Activated T-cell treated with anti-CD3 and anti-CD28 coated beads for 24 hours (primary cell): Measurements from ENCODE around the gene CELSR3.

Source experiments
- DNase-seq: peaks from one replicate; pipeline ENCODE4 v3.0.0-alpha.2; 2020; ENCODE audit warnings: low read depth

Gene CELSR3

GRCh38 chr3:48633743-48634142 is 28.9 kb downstream of the CELSR3 start:
- no peak for DNase-seq

GRCh38 chr3:48633256-48633655 is 29.4 kb downstream of the CELSR3 start:
- DNase-seq, result no peak

GRCh38 chr3:48631516-48632448 is 30.9 kb downstream of the CELSR3 start:
- no peak for DNase-seq

GRCh38 chr3:48630833-48631232 is 31.9 kb downstream of the CELSR3 start:
- no peak for DNase-seq

- no peak for DNase-seq
Measured at GRCh38 chr3:48630407-48630806, 32.3 kb downstream of the CELSR3 start.

GRCh38 chr3:48629894-48630293 is 32.8 kb downstream of the CELSR3 start:
- DNase-seq, result no peak

- no peak for DNase-seq
Measured at GRCh38 chr3:48628277-48629017, 34.2 kb downstream of the CELSR3 start.

- no peak for DNase-seq
Measured at GRCh38 chr3:48625600-48625999, 37.1 kb downstream of the CELSR3 start.

GRCh38 chr3:48624767-48625166 is 37.9 kb downstream of the CELSR3 start:
- no peak for DNase-seq

- no peak for DNase-seq
Measured at GRCh38 chr3:48623851-48624547, 38.7 kb downstream of the CELSR3 start.

- DNase-seq, result no peak
Measured at GRCh38 chr3:48621461-48621869, 41.2 kb downstream of the CELSR3 start, which contains the start of gene TMEM89. TMEM89 (minus strand) TSS chr3:48621769; CDS start chr3:48621756, 13 bp downstream.

- DNase-seq, result no peak
Measured at GRCh38 chr3:48619541-48620524, 42.9 kb downstream of the CELSR3 start.

GRCh38 chr3:48617559-48617958 is 45.1 kb downstream of the CELSR3 start:
- DNase-seq, result no peak

GRCh38 chr3:48614044-48614443 is 48.6 kb downstream of the CELSR3 start:
- no peak for DNase-seq

- DNase-seq, result no peak
Measured at GRCh38 chr3:48612309-48612708, 50.4 kb downstream of the CELSR3 start.

- peak; percentile 89 for DNase-seq
Measured at GRCh38 chr3:48609088-48610005, 53.3 kb downstream of the CELSR3 start, which contains the start of gene UQCRC1. UQCRC1 (minus strand) TSS chr3:48609646; CDS start chr3:48609620, 26 bp downstream.

GRCh38 chr3:48607519-48607918 is 55.2 kb downstream of the CELSR3 start:
- no peak for DNase-seq

GRCh38 chr3:48601622-48601994 is 61.1 kb downstream of the CELSR3 start:
- no peak for DNase-seq

- DNase-seq, result no peak
Measured at GRCh38 chr3:48600711-48601621, 61.7 kb downstream of the CELSR3 start.
